CD8-positive, alpha-beta memory T cell (primary cell): Measurements from ENCODE around the gene ANKRD44. TPM values are rescaled to one million over a fixed set of nuclear protein-coding genes. Genes with fewer than 3 reads are reported as not detected.
"Not testable (repeated sequence)": the region's sequence is repeated elsewhere in the genome, so short reads cannot be mapped to it uniquely, and the experiment has no call there.

Experiments
- CTCF ChIA-PET: fragments of 350-600 bp; sonication (Branson Sonifier 250); formaldehyde crosslinking; loops from one replicate; lab custom pipeline; 2021; ENCODE audit warnings: antibody characterized with exemption; lab: Charles Lee
- POLR2A ChIA-PET: fragments of 350-600 bp; sonication (Branson Sonifier 250); formaldehyde crosslinking; loops from one replicate; lab custom pipeline; 2021; ENCODE audit warnings: antibody characterized with exemption; lab: Charles Lee
- DNase-seq, 5 donors: peaks; one replicate each; pipeline versions ENCODE4 v3.0.0 to v3.0.0-alpha.2; 2020 to 2022; ENCODE audit warnings: mixed read lengths in 1 of 5
- H3K27ac ChIP-seq: one replicate; pipeline ENCODE4 v1.7.0; 2013; ENCODE audit warnings: low read depth, mild to moderate bottlenecking, low read length, moderate library complexity
- H3K27me3 ChIP-seq: 2 replicates; pipeline ENCODE4 v1.7.0; 2013; ENCODE audit warnings: low read length, mild to moderate bottlenecking; ENCODE audit not compliant: insufficient read depth, poor library complexity, severe bottlenecking
- H3K36me3 ChIP-seq: 2 replicates; pipeline ENCODE4 v1.7.0; 2013; ENCODE audit warnings: mild to moderate bottlenecking, low read length, moderate library complexity; ENCODE audit not compliant: insufficient read depth
- H3K4me1 ChIP-seq: 2 replicates; pipeline ENCODE4 v1.7.0; 2013; ENCODE audit warnings: mild to moderate bottlenecking, low read length, moderate library complexity; ENCODE audit not compliant: insufficient read depth
- H3K4me3 ChIP-seq: 2 replicates; pipeline ENCODE4 v1.7.0; 2013; ENCODE audit warnings: mild to moderate bottlenecking, low read length
- H3K9me3 ChIP-seq: 2 replicates; pipeline ENCODE4 v1.7.0; 2013; ENCODE audit warnings: mild to moderate bottlenecking, low read length
- H3K27ac Mint-ChIP-seq, 8 donors: one replicate each; pipeline ENCODE4 v1.8.0; 2020 to 2021; ENCODE audit warnings: mixed read lengths in 8 of 8, mild to moderate bottlenecking in 6 of 8, inconsistent platforms in 3 of 8, moderate library complexity in 3 of 8
- H3K27me3 Mint-ChIP-seq, 2 donors: one replicate each; pipeline ENCODE4 v1.8.0; 2020 to 2021; ENCODE audit warnings: mixed read lengths in 2 of 2, mild to moderate bottlenecking in 1 of 2, moderate library complexity in 1 of 2
- H3K36me3 Mint-ChIP-seq, 3 donors: one replicate each; pipeline ENCODE4 v1.8.0; 2020 to 2021; ENCODE audit warnings: mixed read lengths in 3 of 3, inconsistent platforms in 1 of 3, mild to moderate bottlenecking in 1 of 3
- H3K4me1 Mint-ChIP-seq, 3 donors: one replicate each; pipeline ENCODE4 v1.8.0; 2020 to 2021; ENCODE audit warnings: mixed read lengths in 3 of 3, inconsistent platforms in 1 of 3, mild to moderate bottlenecking in 1 of 3
- H3K4me3 Mint-ChIP-seq, 7 donors: one replicate each; pipeline ENCODE4 v1.8.0; 2020 to 2021; ENCODE audit warnings: mixed read lengths in 7 of 7, mild to moderate bottlenecking in 6 of 7, moderate library complexity in 4 of 7, inconsistent platforms in 2 of 7
- H3K9me3 Mint-ChIP-seq, 5 donors: one replicate each; pipeline ENCODE4 v1.8.0; 2020 to 2022; ENCODE audit warnings: mixed read lengths in 5 of 5, mild to moderate bottlenecking in 3 of 5, moderate library complexity in 2 of 5, inconsistent platforms in 1 of 5
- polyA plus RNA-seq: library from polyadenylated mRNA; unstranded; fragments of 300-500 nt; fragmentation: Illumina TruSeq; gene quantifications from one replicate; pipeline ENCODE4 v1.2.3, GENCODE V29; 2021
- total RNA-seq, 2 experiments: library from RNA; stranded (reverse); gene quantifications; one replicate each; pipeline ENCODE4 v1.2.3, GENCODE V29; 2021

The ANKRD44 gene
- total and polyA plus RNA-seq, 3 experiments from 2014 or later, result 90.1 to 150 (median 142) TPM

- peak overlapping the region in 7 of 8 donors; percentile 26 to 70 (median 61) for H3K27ac Mint-ChIP-seq
- H3K9me3 Mint-ChIP-seq, result peaks cover 0 to 2% (median 2%) of the 10 kb centered on the region in 5 donors
- peak overlapping the region in 1 of 7 donors; percentile 2 for H3K4me3 Mint-ChIP-seq
- CTCF ChIA-PET, result no interaction called here
- no peaks in the 10 kb centered on the region for H3K27me3 ChIP-seq
- H3K27me3 Mint-ChIP-seq, result no peaks in the 10 kb centered on the region
- H3K27ac ChIP-seq, result no peak overlapping the region
- peaks cover 29 to 82% (median 50%) of the 10 kb centered on the region in 3 donors for H3K36me3 Mint-ChIP-seq
- H3K9me3 ChIP-seq, result no peaks in the 10 kb centered on the region
- H3K4me3 ChIP-seq, result no peak overlapping the region
- POLR2A ChIA-PET, result interaction anchor here (0.9 kb wide), 1 partner anchor 894 kb away, joined by 4 read pairs; no protein-coding TSS in a partner anchor
- H3K4me1 Mint-ChIP-seq, result peaks cover 78 to 86% (median 86%) of the 10 kb centered on the region in 3 donors
- no peaks in the 10 kb centered on the region for H3K36me3 ChIP-seq
- DNase-seq, result no peak
- peaks cover 16% of the 10 kb centered on the region for H3K4me1 ChIP-seq
These were observed 240.6 kb downstream of the ANKRD44 start for GRCh38 chr2:197069958-197070357.

- DNase-seq, result peak in 4 of 5 donors; percentile 3 to 76 (median 32)
- H3K27me3 ChIP-seq, H3K27me3 Mint-ChIP-seq, H3K4me3 ChIP-seq, H3K27ac ChIP-seq, POLR2A ChIA-PET, H3K36me3 ChIP-seq, H3K9me3 Mint-ChIP-seq, H3K9me3 ChIP-seq, H3K4me1 ChIP-seq: not testable (repeated sequence)
- H3K4me3 Mint-ChIP-seq, result peak overlapping the region in 4 of 7 donors; percentile 16 to 39 (median 28)
- peaks cover 57 to 80% (median 73%) of the 10 kb centered on the region in 3 donors for H3K4me1 Mint-ChIP-seq
- peak overlapping the region; percentile 6 to 82 (median 74) for H3K27ac Mint-ChIP-seq
- CTCF ChIA-PET, result interaction anchor here (1.3 to 1.9 kb wide), 2 partner anchors 17 to 51 kb away, joined by 3 to 4 read pairs; no protein-coding TSS in a partner anchor
- peaks cover 22 to 84% (median 43%) of the 10 kb centered on the region in 3 donors for H3K36me3 Mint-ChIP-seq
These were observed 248.0 kb downstream of the ANKRD44 start for GRCh38 chr2:197062574-197062973.

GRCh38 chr2:197059477-197059876, 251.1 kb downstream of the ANKRD44 start:
- peaks cover 24% of the 10 kb centered on the region for H3K36me3 ChIP-seq
- Mint-ChIP-seq H3K9me3 (peaks cover 3 to 17% (median 9%) of the 10 kb centered on the region in 5 donors), H3K4me1 (peaks cover 40 to 63% (median 54%) of the 10 kb centered on the region in 3 donors), H3K36me3 (peaks cover 45 to 89% (median 48%) of the 10 kb centered on the region in 3 donors), H3K27me3 (no peaks in the 10 kb centered on the region), H3K27ac (peak overlapping the region in 5 of 8 donors; percentile 15 to 55 (median 36)), H3K4me3 (no peak overlapping the region)
- ChIA-PET CTCF (interaction anchor here (0.9 kb wide), 1 partner anchor 27 kb away, joined by 3 read pairs; no protein-coding TSS in a partner anchor), POLR2A (no interaction called here)
- no peak for DNase-seq
- no peaks in the 10 kb centered on the region for H3K27me3 ChIP-seq
- no peak overlapping the region for H3K27ac ChIP-seq
- H3K4me3 ChIP-seq, result no peak overlapping the region
- H3K4me1 ChIP-seq, result no peaks in the 10 kb centered on the region
- H3K9me3 ChIP-seq, result peaks cover 9% of the 10 kb centered on the region

- Mint-ChIP-seq H3K4me3 (no peak overlapping the region), H3K27ac (peak overlapping the region in 3 of 8 donors; percentile 20 to 84 (median 55)), H3K36me3 (peaks cover 41 to 90% (median 50%) of the 10 kb centered on the region in 3 donors), H3K27me3 (no peaks in the 10 kb centered on the region), H3K9me3 (peaks cover 3 to 17% (median 10%) of the 10 kb centered on the region in 5 donors), H3K4me1 (peaks cover 38 to 63% (median 49%) of the 10 kb centered on the region in 3 donors)
- H3K27me3 ChIP-seq, result no peaks in the 10 kb centered on the region
- H3K9me3 ChIP-seq, result peaks cover 9% of the 10 kb centered on the region
- H3K27ac ChIP-seq, result no peak overlapping the region
- no peak for DNase-seq
- H3K4me3 ChIP-seq, result no peak overlapping the region
- no peaks in the 10 kb centered on the region for H3K4me1 ChIP-seq
- ChIA-PET POLR2A (no interaction called here), CTCF (interaction anchor here (0.9 to 1.1 kb wide), 2 partner anchors 17 to 28 kb away, joined by 3 read pairs; no protein-coding TSS in a partner anchor)
- peaks cover 29% of the 10 kb centered on the region for H3K36me3 ChIP-seq
These were observed 251.7 kb downstream of the ANKRD44 start for GRCh38 chr2:197058777-197059300.

GRCh38 chr2:197057959-197058358, 252.6 kb downstream of the ANKRD44 start:
- Mint-ChIP-seq H3K27me3 (no peaks in the 10 kb centered on the region), H3K27ac (peak overlapping the region in 3 of 8 donors; percentile 25 to 55 (median 26)), H3K4me1 (peaks cover 33 to 62% (median 40%) of the 10 kb centered on the region in 3 donors), H3K36me3 (peaks cover 37 to 91% (median 49%) of the 10 kb centered on the region in 3 donors), H3K9me3 (peaks cover 3 to 17% (median 10%) of the 10 kb centered on the region in 5 donors), H3K4me3 (peak overlapping the region in 1 of 7 donors; percentile 1)
- Histone ChIP-seq H3K4me1 (no peaks in the 10 kb centered on the region), H3K27ac (no peak overlapping the region), H3K27me3 (no peaks in the 10 kb centered on the region), H3K36me3 (peaks cover 29% of the 10 kb centered on the region), H3K4me3 (no peak overlapping the region), H3K9me3 (peaks cover 9% of the 10 kb centered on the region)
- POLR2A ChIA-PET, result interaction anchor here (1.0 kb wide), 1 partner anchor 16 kb away, joined by 3 read pairs; no protein-coding TSS in a partner anchor
- DNase-seq, result no peak
- CTCF ChIA-PET, result interaction anchor here (1.1 kb wide), 1 partner anchor 18 kb away, joined by 3 read pairs; no protein-coding TSS in a partner anchor

GRCh38 chr2:197055045-197055444, 255.5 kb downstream of the ANKRD44 start:
- H3K9me3 Mint-ChIP-seq, result peaks cover 3 to 17% (median 10%) of the 10 kb centered on the region in 5 donors
- no peaks in the 10 kb centered on the region for H3K27me3 Mint-ChIP-seq
- Histone ChIP-seq H3K9me3 (peaks cover 9% of the 10 kb centered on the region), H3K27me3 (no peaks in the 10 kb centered on the region), H3K4me3 (no peak overlapping the region), H3K27ac (no peak overlapping the region), H3K36me3 (peaks cover 24% of the 10 kb centered on the region), H3K4me1 (no peaks in the 10 kb centered on the region)
- ChIA-PET CTCF (interaction anchor here (0.7 to 1.4 kb wide), 2 partner anchors 59 to 113 kb away, joined by 3 read pairs; no protein-coding TSS in a partner anchor), POLR2A (no interaction called here)
- peak overlapping the region in 3 of 8 donors; percentile 26 to 40 (median 40) for H3K27ac Mint-ChIP-seq
- H3K4me3 Mint-ChIP-seq, result no peak overlapping the region
- peaks cover 18 to 46% (median 25%) of the 10 kb centered on the region in 3 donors for H3K4me1 Mint-ChIP-seq
- peaks cover 36 to 90% (median 60%) of the 10 kb centered on the region in 3 donors for H3K36me3 Mint-ChIP-seq
- DNase-seq, result no peak

- DNase-seq, result no peak
- no peaks in the 10 kb centered on the region for H3K27me3 ChIP-seq
- H3K36me3 Mint-ChIP-seq, result peaks cover 41 to 90% (median 66%) of the 10 kb centered on the region in 3 donors
- no peaks in the 10 kb centered on the region for H3K27me3 Mint-ChIP-seq
- peaks cover 18 to 40% (median 19%) of the 10 kb centered on the region in 3 donors for H3K4me1 Mint-ChIP-seq
- peaks cover 9% of the 10 kb centered on the region for H3K9me3 ChIP-seq
- no peaks in the 10 kb centered on the region for H3K4me1 ChIP-seq
- H3K4me3 Mint-ChIP-seq, result no peak overlapping the region
- H3K4me3 ChIP-seq, result no peak overlapping the region
- POLR2A ChIA-PET, result interaction anchor here (0.6 kb wide), 1 partner anchor 20 kb away, joined by 3 read pairs; no protein-coding TSS in a partner anchor
- no peak overlapping the region for H3K27ac ChIP-seq
- peaks cover 4 to 17% (median 10%) of the 10 kb centered on the region in 5 donors for H3K9me3 Mint-ChIP-seq
- peaks cover 29% of the 10 kb centered on the region for H3K36me3 ChIP-seq
- H3K27ac Mint-ChIP-seq, result peak overlapping the region in 7 of 8 donors; percentile 12 to 79 (median 40)
- CTCF ChIA-PET, result interaction anchor here (1.4 kb wide), 1 partner anchor 114 kb away, joined by 3 read pairs; no protein-coding TSS in a partner anchor
These were observed 256.1 kb downstream of the ANKRD44 start for GRCh38 chr2:197054437-197054836.
